HL-60 (cell line): Measurements from ENCODE around the gene MYOZ1.

Experiments used
- DNase-seq, 2 experiments: peaks; one replicate each; pipeline ENCODE4 v3.0.0-alpha.2; 2010 to 2020; ENCODE audit warnings: low read depth in 1 of 2, low spot score in 1 of 2
- H3K27ac ChIP-seq: fragments of 250-450 bp; sonication (Bioruptor Pico); replicated peaks from 2 replicates; pipeline ENCODE4 v1.5.1; 2020; ENCODE audit warnings: mild to moderate bottlenecking, moderate library complexity
- H3K27me3 ChIP-seq: fragments of 250-450 bp; sonication (Bioruptor Pico); 2 replicates; pipeline ENCODE4 v1.5.1; 2021; ENCODE audit warnings: mild to moderate bottlenecking, moderate library complexity; ENCODE audit not compliant: insufficient read depth, poor library complexity, severe bottlenecking
- H3K4me3 ChIP-seq: replicated peaks from 2 replicates; pipeline ENCODE4 v1.5.1; 2011; ENCODE audit warnings: mild to moderate bottlenecking, control low read depth, low read length; ENCODE audit not compliant: insufficient read depth
- CTCF ChIP-seq: IDR thresholded peaks from one replicate; pipeline ENCODE4 v1.5.1; 2011; ENCODE audit warnings: low read length, control low read depth, inconsistent platforms; ENCODE audit not compliant: insufficient read depth
- GABPA ChIP-seq: IDR thresholded peaks from 2 replicates; pipeline ENCODE4 v1.6.1; 2012; ENCODE audit warnings: low read depth
- POLR2AphosphoS5 ChIP-seq: IDR thresholded peaks from 2 replicates; pipeline ENCODE4 v1.6.1; 2012; ENCODE audit warnings: low read depth
- REST ChIP-seq: IDR thresholded peaks from 2 replicates; pipeline ENCODE4 v1.6.1; 2012; ENCODE audit warnings: low read depth; ENCODE audit not compliant: insufficient replicate concordance
- SPI1 ChIP-seq: IDR thresholded peaks from 2 replicates; pipeline ENCODE4 v1.6.1; 2012; ENCODE audit warnings: low read depth, mild to moderate bottlenecking, borderline replicate concordance

MYOZ1 gene

GRCh38 chr10:73644767-73645166 is 3.5 kb upstream of the MYOZ1 start:
- no peaks in the 10 kb centered on the region for H3K27me3 ChIP-seq
- TF ChIP-seq REST (no peak), GABPA (no peak), CTCF (no peak), SPI1 (no peak), POLR2AphosphoS5 (no peak)
- no peak overlapping the region for H3K27ac ChIP-seq
- DNase-seq, result no peak
- H3K4me3 ChIP-seq, result no peak overlapping the region

- H3K4me3 ChIP-seq, result no peak overlapping the region
- H3K27ac ChIP-seq, result no peak overlapping the region
- TF ChIP-seq GABPA, result no peak
- TF ChIP-seq CTCF, result peak; percentile 77
- peak in 1 of 2 experiments; percentile 52 for DNase-seq
- no peaks in the 10 kb centered on the region for H3K27me3 ChIP-seq
Observed at GRCh38 chr10:73644015-73644743, 2.9 kb upstream of the MYOZ1 start.

- no peak overlapping the region for H3K27ac ChIP-seq
- DNase-seq, result no peak
- TF ChIP-seq GABPA (no peak), CTCF (no peak), SPI1 (no peak), REST (no peak), POLR2AphosphoS5 (no peak)
Observed at GRCh38 chr10:73643362-73643761, 2.1 kb upstream of the MYOZ1 start.

GRCh38 chr10:73639286-73639685 is 2.0 kb downstream of the MYOZ1 start:
- no peak overlapping the region for H3K27ac ChIP-seq
- DNase-seq, result no peak
- no peaks in the 10 kb centered on the region for H3K27me3 ChIP-seq
- TF ChIP-seq SPI1, result no peak
- no peak for TF ChIP-seq CTCF
- TF ChIP-seq POLR2AphosphoS5, result no peak
- TF ChIP-seq REST, result no peak
- TF ChIP-seq GABPA, result no peak
- H3K4me3 ChIP-seq, result no peak overlapping the region

More at GRCh38 chr10:73643362-73643761, 2.1 kb upstream of the MYOZ1 start:
- H3K4me3 ChIP-seq, result no peak overlapping the region
- H3K27me3 ChIP-seq, result no peaks in the 10 kb centered on the region
